Cerebellar cortex (tissue), 1 donor: Measurements from ENCODE around the gene SPINT2.
A peak's percentile ranks its signal among the peaks of the same experiment; 100 is the strongest.

Experiments used
- DNase-seq: peaks from one replicate; pipeline ENCODE4 v3.0.0-alpha.2; 2015; ENCODE audit warnings: low spot score

SPINT2 gene

GRCh38 chr19:38294090-38294489 is 29.7 kb downstream of the SPINT2 start:
- DNase-seq: no peak

GRCh38 chr19:38298821-38299680 is 34.7 kb downstream of the SPINT2 start:
- DNase-seq: no peak

- no peak for DNase-seq
These were observed 39.4 kb downstream of the SPINT2 start, which contains the start of gene C19orf33 for GRCh38 chr19:38303517-38304351. Gene C19orf33, plus strand, starts transcription at chr19:38304251. Its CDS starts 11 bp downstream, at chr19:38304262.

- no peak for DNase-seq
These were observed 40.0 kb downstream of the SPINT2 start for GRCh38 chr19:38304352-38304865.

GRCh38 chr19:38304866-38305429 is 40.6 kb downstream of the SPINT2 start:
- peak; percentile 44 for DNase-seq

- no peak for DNase-seq
These were observed 41.9 kb downstream of the SPINT2 start for GRCh38 chr19:38306236-38306635.

GRCh38 chr19:38307076-38307475 is 42.7 kb downstream of the SPINT2 start:
- DNase-seq: no peak

- DNase-seq: no peak
These were observed 43.2 kb downstream of the SPINT2 start for GRCh38 chr19:38307597-38307996.

- DNase-seq: no peak
These were observed 43.8 kb downstream of the SPINT2 start for GRCh38 chr19:38308006-38308766.

- DNase-seq: no peak
These were observed 44.7 kb downstream of the SPINT2 start for GRCh38 chr19:38308926-38309614.

GRCh38 chr19:38309615-38310278 is 45.4 kb downstream of the SPINT2 start:
- DNase-seq: no peak

GRCh38 chr19:38310279-38310670 is 45.9 kb downstream of the SPINT2 start:
- no peak for DNase-seq

- no peak for DNase-seq
These were observed 46.6 kb downstream of the SPINT2 start for GRCh38 chr19:38310986-38311385.

- DNase-seq: peak; percentile 99
These were observed 51.5 kb downstream of the SPINT2 start, which contains the start of gene YIF1B for GRCh38 chr19:38315657-38316476. Gene YIF1B, minus strand, starts transcription at chr19:38315947. Its CDS starts 30 bp downstream, at chr19:38315917.

GRCh38 chr19:38316477-38317067 is 52.2 kb downstream of the SPINT2 start:
- no peak for DNase-seq

- no peak for DNase-seq
These were observed 52.8 kb downstream of the SPINT2 start for GRCh38 chr19:38317104-38317612.

- DNase-seq: no peak
These were observed 54.3 kb downstream of the SPINT2 start for GRCh38 chr19:38318660-38319059.

- DNase-seq: no peak
These were observed 55.3 kb downstream of the SPINT2 start, which contains the start of gene KCNK6 for GRCh38 chr19:38319421-38320258. Gene KCNK6, plus strand, starts transcription at chr19:38319845. Its CDS starts 106 bp downstream, at chr19:38319951.
